ENCODE results near the gene TIMP1. TPM values are rescaled to one million over a fixed set of nuclear protein-coding genes. Genes with fewer than 3 reads are reported as not detected.

The TIMP1 gene
- 141 and 185 TPM in 2 replicates for total RNA-seq (2014; rRNA removed; shearing (Covaris generic))
- 134 and 158 TPM in 2 replicates for polyA plus RNA-seq (2015; cell fraction: cytosol; rRNA removed)
- 124 TPM in 2 replicates for polyA plus RNA-seq (2015; cell fraction: nucleus; rRNA removed)

GRCh38 chrX:47581731-47582647 lies at the start of gene TIMP1:
Gene TIMP1 (plus strand): TSS chrX:47582436. CDS start chrX:47583416, 980 bp downstream.
- DNase-seq (ENCODE audit: low read depth) = peak; percentile 95

GRCh38 chrX:47539860-47540259 lies 42.4 kb upstream of the TIMP1 start:
- no peak for DNase-seq (ENCODE audit: low read depth)

DNA sequence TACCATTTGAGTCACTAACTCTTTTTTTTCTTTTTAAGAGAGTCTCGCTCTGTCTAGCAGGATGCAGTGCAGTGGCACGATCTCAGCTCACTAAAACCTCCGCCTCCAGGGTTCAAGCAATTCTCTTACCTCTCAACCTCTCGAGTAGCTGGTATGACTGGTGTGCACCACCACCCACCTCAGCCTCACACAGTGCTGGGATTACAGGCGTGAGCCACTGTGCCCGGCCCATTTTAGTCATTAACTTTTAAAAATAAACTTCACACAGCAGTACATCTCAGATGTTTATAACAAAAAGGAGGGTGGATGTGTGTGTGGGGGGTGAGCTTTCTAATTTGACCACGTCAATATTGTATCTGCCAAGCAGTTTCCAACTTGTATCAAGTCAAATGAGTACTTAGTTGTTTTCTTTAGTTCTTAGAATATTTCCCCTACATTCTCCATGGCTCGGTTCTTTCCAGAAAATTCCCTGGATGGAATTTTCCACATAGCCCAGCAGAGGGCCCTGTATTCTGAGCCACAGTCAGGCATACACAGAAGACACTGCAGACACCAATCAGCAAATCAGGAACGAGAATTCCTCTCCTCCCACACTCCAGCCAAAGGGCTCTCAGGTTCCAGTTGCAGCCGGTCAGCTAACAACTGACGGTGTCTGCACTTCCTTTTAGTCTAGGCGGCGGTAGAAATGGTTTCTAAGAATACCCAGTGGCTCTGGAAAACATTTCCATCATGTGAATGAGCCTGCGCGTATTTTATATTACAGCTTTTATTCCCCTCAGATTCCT lies 41.3 kb upstream of the TIMP1 start:
- DNase-seq (ENCODE audit: low read depth) = peak; percentile 88

DNA sequence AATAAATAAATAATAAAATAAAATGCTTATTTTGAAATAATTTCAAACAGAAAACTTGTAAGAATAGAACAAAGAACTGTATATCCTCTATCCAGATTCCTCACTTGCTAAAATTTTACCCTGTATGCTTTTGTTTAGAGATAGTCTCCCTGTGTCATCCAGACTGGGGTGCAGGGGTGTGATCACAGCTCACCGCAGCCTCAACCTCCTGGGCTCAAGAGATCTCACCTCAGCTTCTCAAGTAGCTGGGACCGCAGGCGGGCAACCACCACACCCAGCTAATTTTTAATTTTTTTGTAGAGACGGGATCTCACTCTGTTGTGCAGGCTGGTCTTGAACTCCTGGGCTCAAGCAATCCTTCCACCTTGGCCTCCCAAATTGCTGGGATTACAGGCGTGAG lies 38.7 kb upstream of the TIMP1 start:
- no peak for DNase-seq (ENCODE audit: low read depth)

GRCh38 chrX:47556045-47556623 lies 26.1 kb upstream of the TIMP1 start:
- peak; percentile 77 for DNase-seq (ENCODE audit: low read depth)

- no peak for DNase-seq (ENCODE audit: low read depth)
Observed at GRCh38 chrX:47558436-47558835, 23.8 kb upstream of the TIMP1 start.

DNA sequence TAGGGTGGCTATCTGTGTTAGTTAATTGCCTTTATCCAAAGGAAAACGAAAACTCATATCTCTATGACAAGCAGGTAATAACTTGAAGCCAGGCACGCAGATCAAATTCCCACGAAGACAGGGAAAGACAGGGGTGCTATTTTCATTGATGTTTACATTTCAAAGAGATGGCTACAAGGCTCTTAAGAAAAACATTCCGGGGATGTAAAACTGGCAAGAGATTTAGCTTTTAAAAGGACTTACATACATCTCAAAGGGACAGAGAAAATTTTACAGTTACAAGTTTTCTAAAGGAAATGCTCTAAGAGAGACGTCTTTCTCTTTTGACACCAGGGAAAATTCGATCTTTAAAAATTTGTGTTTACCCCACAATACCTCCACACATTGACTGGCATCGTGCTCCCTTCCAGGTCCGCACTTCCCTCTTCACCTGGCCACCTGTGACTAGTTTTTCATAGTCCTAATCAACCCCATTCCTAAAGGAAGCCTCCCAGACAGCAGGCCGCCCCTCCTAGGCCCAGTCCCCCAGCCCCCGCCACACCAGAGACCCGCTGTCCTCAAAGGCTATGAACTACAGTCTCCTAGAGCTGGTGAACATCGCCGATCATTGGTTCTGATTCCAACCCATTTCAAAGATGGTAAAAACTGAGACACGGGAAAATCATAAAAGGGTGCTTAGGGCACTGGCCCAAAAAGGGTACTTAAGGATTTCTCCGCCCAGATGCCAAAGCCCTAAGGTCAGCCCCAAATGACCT lies 21.9 kb upstream of the TIMP1 start:
- DNase-seq (ENCODE audit: low read depth) = no peak

GRCh38 chrX:47560934-47561658 lies 21.1 kb upstream of the TIMP1 start, which contains the start of gene ARAF:
Gene ARAF (plus strand): TSS chrX:47561205. CDS start chrX:47562968, 1,763 bp downstream.
- peak; percentile 95 for DNase-seq (ENCODE audit: low read depth)

GRCh38 chrX:47561659-47562151 lies 20.5 kb upstream of the TIMP1 start:
- DNase-seq (ENCODE audit: low read depth) = no peak

GRCh38 chrX:47562615-47563243 lies 19.5 kb upstream of the TIMP1 start:
- peak; percentile 15 for DNase-seq (ENCODE audit: low read depth)

DNA sequence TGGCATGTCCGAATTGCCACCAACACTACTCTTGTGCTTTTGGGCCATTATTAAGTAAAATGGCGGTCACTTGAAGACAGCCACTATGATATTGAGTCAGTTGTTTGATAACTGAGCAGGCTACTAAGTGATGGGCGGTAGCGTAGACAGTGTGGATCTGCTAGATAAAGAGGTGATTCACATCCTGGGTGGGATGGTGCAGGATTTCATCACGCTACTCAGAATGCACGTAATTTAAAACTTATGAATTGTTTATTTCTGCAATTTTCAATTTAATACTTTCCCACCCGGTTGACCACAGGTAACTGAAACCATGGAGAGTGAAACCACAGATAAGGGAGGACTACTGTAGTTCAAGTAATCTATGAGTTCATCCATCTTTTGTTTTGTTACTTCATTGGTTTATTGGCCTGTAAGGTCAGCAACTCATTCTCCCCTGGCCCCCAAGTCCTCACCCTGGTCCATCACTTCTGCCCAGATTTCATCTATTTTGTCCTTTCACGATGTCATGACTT lies 18.4 kb upstream of the TIMP1 start:
- DNase-seq (ENCODE audit: low read depth) = no peak

DNA sequence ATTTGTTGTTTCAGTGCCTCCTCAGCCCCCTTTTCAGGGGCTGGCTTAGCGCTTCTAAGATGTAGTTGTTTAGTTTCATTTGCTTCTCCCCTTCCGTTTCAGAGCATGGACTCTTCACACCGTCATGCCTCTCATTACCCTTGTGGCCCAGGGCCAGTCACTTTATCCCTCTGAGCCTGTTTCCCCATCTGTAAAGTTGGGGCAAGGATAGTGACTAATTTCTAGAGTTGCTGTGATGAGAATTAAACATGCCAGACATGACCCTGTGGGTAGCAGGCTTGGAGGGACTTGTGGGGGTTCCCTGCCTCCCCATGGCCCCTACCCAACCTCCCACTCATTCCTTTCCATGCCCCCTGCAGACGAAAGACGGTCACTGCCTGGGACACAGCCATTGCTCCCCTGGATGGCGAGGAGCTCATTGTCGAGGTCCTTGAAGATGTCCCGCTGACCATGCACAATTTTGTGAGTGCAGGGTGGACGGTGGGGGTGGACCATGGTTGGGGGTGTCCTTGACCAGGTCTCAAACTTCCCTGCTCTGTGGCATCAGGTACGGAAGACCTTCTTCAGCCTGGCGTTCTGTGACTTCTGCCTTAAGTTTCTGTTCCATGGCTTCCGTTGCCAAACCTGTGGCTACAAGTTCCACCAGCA lies 17.7 kb upstream of the TIMP1 start:
- no peak for DNase-seq (ENCODE audit: low read depth)

GRCh38 chrX:47566841-47567240 lies 15.4 kb upstream of the TIMP1 start:
- no peak for DNase-seq (ENCODE audit: low read depth)

DNA sequence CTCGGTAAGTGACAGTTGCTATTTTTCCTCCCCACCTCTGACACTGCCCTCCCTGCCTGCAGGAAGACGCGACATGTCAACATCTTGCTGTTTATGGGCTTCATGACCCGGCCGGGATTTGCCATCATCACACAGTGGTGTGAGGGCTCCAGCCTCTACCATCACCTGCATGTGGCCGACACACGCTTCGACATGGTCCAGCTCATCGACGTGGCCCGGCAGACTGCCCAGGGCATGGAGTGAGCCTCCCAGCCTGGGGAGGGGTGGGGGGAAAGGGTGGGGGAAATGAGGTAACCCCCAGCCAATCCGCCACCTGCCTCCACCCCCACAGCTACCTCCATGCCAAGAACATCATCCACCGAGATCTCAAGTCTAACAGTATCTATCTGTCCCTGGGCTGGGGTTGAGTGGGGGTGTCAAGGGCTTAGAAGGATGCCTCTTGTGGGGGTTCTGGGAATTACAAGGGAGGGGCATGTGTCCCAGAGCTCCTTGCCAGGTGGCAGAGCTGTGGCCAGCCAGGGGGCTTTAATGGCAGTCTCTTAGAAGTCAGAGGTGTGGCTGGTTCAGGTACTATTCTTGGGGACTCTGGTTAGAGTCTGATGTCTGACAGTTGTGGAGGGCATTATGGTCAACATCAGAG lies 13.5 kb upstream of the TIMP1 start:
- DNase-seq (ENCODE audit: low read depth) = no peak

- DNase-seq (ENCODE audit: low read depth) = no peak
Observed at GRCh38 chrX:47570794-47571193, 11.4 kb upstream of the TIMP1 start.

- no peak for DNase-seq (ENCODE audit: low read depth)
Observed at GRCh38 chrX:47571215-47571614, 11.0 kb upstream of the TIMP1 start.

DNA sequence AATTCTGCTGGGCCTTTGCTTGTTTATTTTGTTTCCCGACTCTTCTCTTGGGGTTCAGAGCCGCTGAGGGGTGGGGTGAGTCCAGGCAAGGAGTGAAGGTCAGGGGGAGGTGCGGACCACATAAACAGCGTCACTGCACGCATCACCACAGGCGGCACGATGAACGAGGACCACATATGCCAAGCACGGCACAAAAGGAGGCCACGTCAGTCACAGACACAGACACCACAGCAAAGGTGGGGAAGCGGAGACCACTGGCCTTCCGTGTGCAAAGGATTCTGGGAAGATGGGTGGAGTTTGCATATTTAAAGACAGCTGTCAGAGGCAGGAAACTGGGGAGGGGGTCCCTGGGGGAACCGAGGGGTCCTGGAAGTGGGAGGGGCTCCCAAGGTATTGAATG lies 10.3 kb upstream of the TIMP1 start:
- DNase-seq (ENCODE audit: low read depth) = no peak

- DNase-seq (ENCODE audit: low read depth) = no peak
Observed at GRCh38 chrX:47572773-47573340, 9.4 kb upstream of the TIMP1 start.
